Fibroblast of lung (primary cell): ENCODE data around the gene CCT6A.

ENCODE experiments used
- CTCF ChIP-seq, 2 donors: IDR thresholded peaks in 1 of 2; conservative IDR thresholded peaks in 1 of 2; 1 replicate in 1 of 2; 2 replicates in 1 of 2; pipeline ENCODE4 v1.5.1; 2011 to 2012; ENCODE audit warnings: low read length in 2 of 2, control low read depth in 1 of 2, inconsistent platforms in 1 of 2, low read depth in 1 of 2, mild to moderate bottlenecking in 1 of 2
- EZH2 ChIP-seq: IDR thresholded peaks from 2 replicates; pipeline ENCODE4 v1.5.1; 2012; ENCODE audit warnings: low read length, control low read depth, mild to moderate bottlenecking; ENCODE audit errors: missing control alignments

DNA sequence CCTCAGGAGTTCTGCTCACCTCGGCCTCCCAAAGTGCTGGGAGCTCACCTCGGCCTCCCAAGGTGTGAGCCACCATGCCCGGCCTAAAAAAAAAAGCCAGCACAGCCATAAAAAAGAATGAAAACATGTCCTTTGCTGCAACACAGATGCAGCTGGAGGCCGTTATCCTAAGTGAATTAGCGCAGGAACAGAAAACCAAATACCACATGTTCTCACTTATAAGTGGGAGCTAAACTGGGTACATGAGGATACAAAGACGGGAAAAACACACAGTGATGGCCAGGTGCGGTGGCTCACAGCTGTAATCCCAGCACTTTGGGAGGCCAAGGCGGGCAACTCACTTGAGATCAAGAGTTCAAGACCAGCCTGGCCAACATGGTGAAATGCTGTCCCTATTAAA is 21.2 kb upstream of the CCT6A start:
- TF ChIP-seq CTCF (conservative IDR thresholded peaks at IDR 0.05 in 1 of 2, IDR thresholded peaks at IDR 0.05 in 1 of 2; ENCODE audit: low read depth in 1 of 2, low read length in 2 of 2) (no peak), EZH2 (no peak)
